Endodermal cell (in vitro differentiated cells): Measurements from ENCODE around the gene ANKH. TPM values are rescaled to one million over a fixed set of nuclear protein-coding genes. Genes with fewer than 3 reads are reported as not detected.

Experiments
- DNase-seq: peaks from one replicate; pipeline ENCODE4 v3.0.0-alpha.2; 2017
- H3K27ac ChIP-seq: 2 replicates; pipeline ENCODE4 v1.5.1; 2013; ENCODE audit warnings: mild to moderate bottlenecking, low read depth, low read length, moderate library complexity
- H3K27me3 ChIP-seq: 2 replicates; pipeline ENCODE4 v1.6.1; 2013; ENCODE audit warnings: mild to moderate bottlenecking, low read length, moderate library complexity; ENCODE audit not compliant: insufficient read depth, control insufficient read depth, poor library complexity, severe bottlenecking
- H3K36me3 ChIP-seq: 2 replicates; pipeline ENCODE4 v1.7.0; 2013; ENCODE audit warnings: mild to moderate bottlenecking, low read length, moderate library complexity; ENCODE audit not compliant: control insufficient read depth, insufficient read depth
- H3K4me1 ChIP-seq: one replicate; pipeline ENCODE4 v1.7.0; 2013; ENCODE audit warnings: low read length; ENCODE audit not compliant: control insufficient read depth, insufficient read depth
- H3K4me3 ChIP-seq: 2 replicates; pipeline ENCODE4 v1.5.1; 2013; ENCODE audit warnings: mild to moderate bottlenecking, low read length, moderate library complexity
- H3K9ac ChIP-seq: 2 replicates; pipeline ENCODE4 v1.6.1; 2013; ENCODE audit warnings: mild to moderate bottlenecking, low read length, moderate library complexity; ENCODE audit not compliant: poor library complexity, severe bottlenecking; ENCODE audit errors: extremely low read depth
- H3K9me3 ChIP-seq: 2 replicates; pipeline ENCODE4 v1.6.1; 2013; ENCODE audit warnings: mild to moderate bottlenecking, low read length, moderate library complexity; ENCODE audit not compliant: control insufficient read depth
- H3K27ac Mint-ChIP-seq: 2 replicates; pipeline ENCODE4 v1.8.0; 2020; ENCODE audit warnings: mixed read lengths
- H3K27me3 Mint-ChIP-seq: 2 replicates; pipeline ENCODE4 v1.8.0; 2021; ENCODE audit warnings: mild to moderate bottlenecking, mixed read lengths; ENCODE audit not compliant: insufficient read depth
- H3K36me3 Mint-ChIP-seq: 2 replicates; pipeline ENCODE4 v1.8.0; 2020; ENCODE audit warnings: low read depth, mixed read lengths
- H3K4me1 Mint-ChIP-seq: 2 replicates; pipeline ENCODE4 v1.8.0; 2020; ENCODE audit warnings: mixed read lengths
- H3K4me3 Mint-ChIP-seq: 2 replicates; pipeline ENCODE4 v1.8.0; 2020; ENCODE audit warnings: mild to moderate bottlenecking, moderate library complexity, mixed read lengths
- H3K9me3 Mint-ChIP-seq: 2 replicates; pipeline ENCODE4 v1.8.0; 2020; ENCODE audit warnings: mild to moderate bottlenecking, mixed read lengths
- CTCF ChIP-seq: fragments of 200-600 bp; sonication (generic); conservative IDR thresholded peaks from 2 replicates; pipeline ENCODE4 v1.5.0; 2021; ENCODE audit warnings: antibody characterized with exemption, mild to moderate bottlenecking
- WGBS, 2 experiments: methylation state at CpG; one replicate each; pipeline versions ENCODE4 v1.1.5 to v1.1.7; 2013; ENCODE audit warnings: missing lambda C conversion rate in 2 of 2, mixed read lengths in 1 of 2; ENCODE audit not compliant: insufficient coverage in 1 of 2, insufficient read length in 1 of 2; 5-methylcytosine and 5-hydroxymethylcytosine counted together
- total RNA-seq, 2 donors: library from RNA; stranded (reverse); fragmentation: NEBNext Ultra II Directional in 1 of 2; extraction: Animal tissue kit (Norgen Biotek cat#: 25700) in 1 of 2; gene quantifications; 2 replicates in 1 of 2; 3 replicates in 1 of 2; pipeline ENCODE4 v1.2.1, GENCODE V29; 2021

Gene ANKH
- total RNA-seq, 2 donors from 2014 or later, result 26.5 to 43.4 TPM

GRCh38 chr5:14914193-14914592, 42.6 kb upstream of the ANKH start:
- Histone ChIP-seq H3K27ac (no peak overlapping the region), H3K36me3 (no peaks in the 10 kb centered on the region), H3K4me1 (no peaks in the 10 kb centered on the region), H3K4me3 (no peak overlapping the region), H3K9me3 (no peaks in the 10 kb centered on the region), H3K9ac (no peak overlapping the region), H3K27me3 (no peaks in the 10 kb centered on the region)
- Mint-ChIP-seq H3K4me3 (no peak overlapping the region), H3K27ac (no peak overlapping the region), H3K9me3 (no peaks in the 10 kb centered on the region), H3K27me3 (no peaks in the 10 kb centered on the region), H3K4me1 (no peaks in the 10 kb centered on the region), H3K36me3 (no peaks in the 10 kb centered on the region)
- no peak for TF ChIP-seq CTCF
- DNase-seq, result no peak
- WGBS, 2 experiments, result 92 to 100% methylated on average over 3 to 7 of the region's 7 CpGs

GRCh38 chr5:14913096-14913495, 41.5 kb upstream of the ANKH start:
- DNase-seq, result no peak
- Histone ChIP-seq H3K27ac (no peak overlapping the region), H3K9ac (no peak overlapping the region), H3K36me3 (no peaks in the 10 kb centered on the region), H3K27me3 (no peaks in the 10 kb centered on the region), H3K9me3 (no peaks in the 10 kb centered on the region), H3K4me3 (no peak overlapping the region), H3K4me1 (no peaks in the 10 kb centered on the region)
- H3K4me3 Mint-ChIP-seq, result no peak overlapping the region
- H3K9me3 Mint-ChIP-seq, result no peaks in the 10 kb centered on the region
- no peak overlapping the region for H3K27ac Mint-ChIP-seq
- WGBS, 2 experiments, result 89 to 97% methylated on average over 4 to 5 of the region's 5 CpGs
- no peak for TF ChIP-seq CTCF
- no peaks in the 10 kb centered on the region for H3K36me3 Mint-ChIP-seq
- H3K27me3 Mint-ChIP-seq, result no peaks in the 10 kb centered on the region
- H3K4me1 Mint-ChIP-seq, result no peaks in the 10 kb centered on the region

GRCh38 chr5:14912206-14912605, 40.6 kb upstream of the ANKH start:
- TF ChIP-seq CTCF, result no peak
- no peak for DNase-seq
- Histone ChIP-seq H3K27ac (no peak overlapping the region), H3K9ac (no peak overlapping the region), H3K4me1 (no peaks in the 10 kb centered on the region), H3K27me3 (no peaks in the 10 kb centered on the region), H3K9me3 (no peaks in the 10 kb centered on the region), H3K36me3 (no peaks in the 10 kb centered on the region), H3K4me3 (no peak overlapping the region)
- Mint-ChIP-seq H3K4me3 (no peak overlapping the region), H3K4me1 (no peaks in the 10 kb centered on the region), H3K9me3 (no peaks in the 10 kb centered on the region), H3K36me3 (no peaks in the 10 kb centered on the region), H3K27me3 (no peaks in the 10 kb centered on the region), H3K27ac (no peak overlapping the region)
- WGBS, 2 experiments, result 92 to 96% methylated on average over 3 to 7 of the region's 7 CpGs
